ENCODE measurements around the gene NUDT16L1. TPM values are rescaled to one million over a fixed set of nuclear protein-coding genes. Genes with fewer than 3 reads are reported as not detected.
A peak's percentile ranks its signal among the peaks of the same experiment; 100 is the strongest.

NUDT16L1 gene
- total RNA-seq, 4 donors from 2014 or later: 15.4 to 48.3 (median 33.1) TPM

- peaks cover 6 to 15% of the 10 kb centered on the region in 2 donors for H3K4me1 ChIP-seq
- H3K27me3 ChIP-seq: no peaks in the 10 kb centered on the region
- DNase-seq: peak; percentile 42 to 45
- H3K36me3 ChIP-seq: no peaks in the 10 kb centered on the region
- H3K4me3 ChIP-seq: peak overlapping the region in 1 of 2 donors; percentile 100
- intact Hi-C loops (cut with DNase I; ENCODE audit: low total_unique reads): no loop called here
- H3K9me3 ChIP-seq: no peaks in the 10 kb centered on the region
- peak overlapping the region; percentile 69 to 96 for H3K27ac ChIP-seq
- TF ChIP-seq POLR2A (IDR thresholded peaks at IDR 0.05) (no peak), CTCF (IDR thresholded peaks at IDR 0.05) (no peak)
Observed at GRCh38 chr16:4694642-4695451, 1.5 kb downstream of the NUDT16L1 start.

- TF ChIP-seq CTCF (IDR thresholded peaks at IDR 0.05) (no peak), POLR2A (IDR thresholded peaks at IDR 0.05) (no peak)
- intact Hi-C loops (cut with DNase I; ENCODE audit: low total_unique reads): no loop called here
Observed at GRCh38 chr16:4695473-4696171, 2.3 kb downstream of the NUDT16L1 start.

GRCh38 chr16:4696172-4696904 is 3.0 kb downstream of the NUDT16L1 start:
- H3K36me3 ChIP-seq: no peaks in the 10 kb centered on the region
- DNase-seq: peak; percentile 65 to 81
- H3K27ac ChIP-seq: peak overlapping the region; percentile 69 to 96

More at GRCh38 chr16:4695473-4696171, 2.3 kb downstream of the NUDT16L1 start:
- Histone ChIP-seq H3K27ac (peak overlapping the region; percentile 69 to 96), H3K4me3 (no peak overlapping the region), H3K9me3 (no peaks in the 10 kb centered on the region), H3K36me3 (no peaks in the 10 kb centered on the region), H3K27me3 (no peaks in the 10 kb centered on the region), H3K4me1 (peaks cover 6 to 15% of the 10 kb centered on the region in 2 donors)
- no peak for DNase-seq

More at GRCh38 chr16:4696172-4696904, 3.0 kb downstream of the NUDT16L1 start:
- TF ChIP-seq CTCF (IDR thresholded peaks at IDR 0.05) (no peak), POLR2A (IDR thresholded peaks at IDR 0.05) (no peak)
- Histone ChIP-seq H3K9me3 (no peaks in the 10 kb centered on the region), H3K4me3 (no peak overlapping the region), H3K4me1 (peaks cover 6 to 15% of the 10 kb centered on the region in 2 donors), H3K27me3 (no peaks in the 10 kb centered on the region)
- intact Hi-C loops (cut with DNase I; ENCODE audit: low total_unique reads): no loop called here

All from uterus (tissue), 4 donors.